Right atrium auricular region (tissue), 2 donors: Measurements from ENCODE around the gene YIPF3. TPM values are rescaled to one million over a fixed set of nuclear protein-coding genes. Genes with fewer than 3 reads are reported as not detected.

Experiments used
- DNase-seq: peaks from one replicate; pipeline ENCODE4 v3.0.0-alpha.2; 2019; ENCODE audit warnings: low spot score
- H3K27ac ChIP-seq, 2 donors: fragments of 200-600 bp; sonication (generic); 1 replicate in 1 of 2; 2 replicates in 1 of 2; pipeline ENCODE4 v1.5.1; 2016 to 2019
- H3K27me3 ChIP-seq, 2 donors: fragments of 200-600 bp; sonication (generic); one replicate each; pipeline versions ENCODE4 v1.5.1 to v1.6.0; 2017 to 2019
- H3K36me3 ChIP-seq: fragments of 200-600 bp; sonication (generic); one replicate; pipeline ENCODE4 v1.5.1; 2016
- H3K4me1 ChIP-seq, 2 donors: fragments of 200-600 bp; sonication (generic); one replicate each; pipeline versions ENCODE4 v1.5.1 to v1.6.0; 2017 to 2019
- H3K4me3 ChIP-seq, 2 donors: fragments of 200-600 bp; sonication (generic); 1 replicate in 1 of 2; 2 replicates in 1 of 2; pipeline ENCODE4 v1.5.1; 2017 to 2019; ENCODE audit warnings: mild to moderate bottlenecking in 1 of 2, moderate library complexity in 1 of 2
- H3K9me3 ChIP-seq, 2 donors: fragments of 200-600 bp; sonication (generic); one replicate each; pipeline ENCODE4 v1.5.1; 2019
- total RNA-seq, 2 donors: library from RNA; depleted of rRNA; stranded (reverse); fragments of >200 nt; gene quantifications; one replicate each; pipeline ENCODE4 v1.1.0, GENCODE V29; 2016
- TF ChIP-seq, protein P1 (sequence below), 2 donors: fragments of 200-600 bp; sonication (generic); IDR thresholded peaks; one replicate each; pipeline ENCODE4 v1.5.1; 2019; ENCODE audit warnings: antibody characterized with exemption in 2 of 2

YIPF3 gene
- total RNA-seq, 2 donors from 2014 or later = 84.0 to 103 TPM

DNA sequence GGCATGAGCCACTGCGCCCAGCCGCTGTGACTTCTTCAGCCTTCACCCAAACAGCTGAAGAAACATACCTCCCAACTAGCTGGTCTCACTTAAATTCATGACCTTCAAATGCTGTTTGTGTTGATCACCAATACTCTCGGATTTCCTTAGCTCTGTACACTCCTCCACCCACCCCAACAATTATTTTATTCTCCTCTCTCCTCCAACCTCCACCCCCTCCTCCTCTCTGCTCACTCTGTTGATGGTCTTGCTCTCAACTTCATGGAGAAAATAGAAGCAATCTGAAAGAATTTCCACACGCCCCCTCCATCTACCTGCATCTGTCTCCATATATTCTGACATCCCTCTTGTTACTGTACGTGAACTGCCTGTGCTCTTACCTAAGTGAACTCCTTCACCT is 54.8 kb downstream of the YIPF3 start:
- no peak for DNase-seq
- Histone ChIP-seq H3K4me3 (no peak overlapping the region), H3K27me3 (no peaks in the 10 kb centered on the region), H3K9me3 (no peaks in the 10 kb centered on the region), H3K4me1 (no peaks in the 10 kb centered on the region), H3K36me3 (no peaks in the 10 kb centered on the region), H3K27ac (no peak overlapping the region)
- TF ChIP-seq, protein P1, sequence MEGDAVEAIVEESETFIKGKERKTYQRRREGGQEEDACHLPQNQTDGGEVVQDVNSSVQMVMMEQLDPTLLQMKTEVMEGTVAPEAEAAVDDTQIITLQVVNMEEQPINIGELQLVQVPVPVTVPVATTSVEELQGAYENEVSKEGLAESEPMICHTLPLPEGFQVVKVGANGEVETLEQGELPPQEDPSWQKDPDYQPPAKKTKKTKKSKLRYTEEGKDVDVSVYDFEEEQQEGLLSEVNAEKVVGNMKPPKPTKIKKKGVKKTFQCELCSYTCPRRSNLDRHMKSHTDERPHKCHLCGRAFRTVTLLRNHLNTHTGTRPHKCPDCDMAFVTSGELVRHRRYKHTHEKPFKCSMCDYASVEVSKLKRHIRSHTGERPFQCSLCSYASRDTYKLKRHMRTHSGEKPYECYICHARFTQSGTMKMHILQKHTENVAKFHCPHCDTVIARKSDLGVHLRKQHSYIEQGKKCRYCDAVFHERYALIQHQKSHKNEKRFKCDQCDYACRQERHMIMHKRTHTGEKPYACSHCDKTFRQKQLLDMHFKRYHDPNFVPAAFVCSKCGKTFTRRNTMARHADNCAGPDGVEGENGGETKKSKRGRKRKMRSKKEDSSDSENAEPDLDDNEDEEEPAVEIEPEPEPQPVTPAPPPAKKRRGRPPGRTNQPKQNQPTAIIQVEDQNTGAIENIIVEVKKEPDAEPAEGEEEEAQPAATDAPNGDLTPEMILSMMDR (IDR thresholded peaks at IDR 0.05) = no peak

Other genes with a start within 250 kb of the YIPF3 start
- not detected for gene SLC22A7, start 218.7 kb downstream of the YIPF3 start, total RNA-seq
- gene CRIP3, start 208.1 kb downstream of the YIPF3 start, total RNA-seq = 1 to 10 TPM in 1 of 2 donors, not detected in 1; 1.5 TPM
- gene ZNF318, start 147.3 kb downstream of the YIPF3 start, total RNA-seq = 10 to 100 TPM; 10.1 to 11.3 TPM
- 1 to 10 TPM; 7.1 to 7.8 TPM for gene ABCC10, start 89.4 kb downstream of the YIPF3 start, total RNA-seq
- gene DLK2, start 61.4 kb downstream of the YIPF3 start, total RNA-seq = 1 to 10 TPM in 1 of 2 donors, not detected in 1; 1.3 TPM
- gene TJAP1, start 39.4 kb downstream of the YIPF3 start, total RNA-seq = 10 to 100 TPM; 15.8 to 22.0 TPM
- under 1 TPM; 0.41 to 0.90 TPM for gene LRRC73, start 6.6 kb downstream of the YIPF3 start, total RNA-seq
- gene POLR1C, start 163 bp upstream of the YIPF3 start, total RNA-seq = 10 to 100 TPM; 13.5 to 13.9 TPM
- 10 to 100 TPM in 1 of 2 donors, 1 to 10 TPM in 1; 8.8 to 11.8 TPM for gene XPO5, start 59.1 kb upstream of the YIPF3 start, total RNA-seq
- 1 to 10 TPM; 5.5 to 6.2 TPM for gene POLH, start 59.3 kb upstream of the YIPF3 start, total RNA-seq
- 10 to 100 TPM; 15.7 to 20.7 TPM for gene GTPBP2, start 112.3 kb upstream of the YIPF3 start, total RNA-seq
- gene MAD2L1BP, start 118.9 kb upstream of the YIPF3 start, total RNA-seq = 10 to 100 TPM; 22.8 to 28.2 TPM
- gene RSPH9, start 128.1 kb upstream of the YIPF3 start, total RNA-seq = under 1 TPM in 1 of 2 donors, not detected in 1; 0.12 TPM
- gene MRPS18A, start 170.9 kb upstream of the YIPF3 start, total RNA-seq = 10 to 100 TPM; 40.4 to 42.7 TPM